ENCODE results near the gene SPINK5.

SPINK5 gene

DNA sequence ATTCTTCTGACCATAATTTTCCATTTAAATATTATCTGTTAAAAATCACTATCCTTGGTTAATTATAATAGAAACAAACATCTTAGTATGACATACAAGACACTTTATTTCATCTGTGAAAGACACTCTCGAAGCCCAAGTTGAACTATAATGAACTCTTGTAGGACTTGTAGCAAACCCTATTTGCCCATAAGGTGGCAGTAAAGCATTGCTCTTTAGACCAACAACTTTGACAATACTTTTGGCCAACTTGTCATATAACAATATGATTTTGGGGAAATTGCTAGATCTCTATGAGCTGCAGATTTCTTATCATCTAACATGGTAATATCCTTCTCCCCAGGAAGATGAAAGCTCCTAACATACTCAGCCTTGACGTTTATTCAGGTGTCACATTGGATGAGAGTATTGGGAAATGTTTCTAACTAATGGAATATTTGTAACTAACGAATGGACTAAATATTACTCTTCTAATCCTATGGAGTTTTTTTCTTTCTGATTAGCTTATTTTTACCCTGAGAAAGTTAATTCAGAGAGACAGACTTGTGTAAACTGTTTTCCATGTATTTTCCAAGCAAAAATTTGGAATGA is 115.5 kb downstream of the SPINK5 start:
- in situ Hi-C loops (cut with MboI; ENCODE audit: low pct_unique_long_range_greater_than_20kb, low sequenced_read_pairs, unreplicated experiment) = loop anchor here (25.0 kb wide), 1 partner anchor 533 kb away; no protein-coding TSS in a partner anchor
- no peak for DNase-seq (ENCODE audit: low spot score)
- TF ChIP-seq, protein P1, sequence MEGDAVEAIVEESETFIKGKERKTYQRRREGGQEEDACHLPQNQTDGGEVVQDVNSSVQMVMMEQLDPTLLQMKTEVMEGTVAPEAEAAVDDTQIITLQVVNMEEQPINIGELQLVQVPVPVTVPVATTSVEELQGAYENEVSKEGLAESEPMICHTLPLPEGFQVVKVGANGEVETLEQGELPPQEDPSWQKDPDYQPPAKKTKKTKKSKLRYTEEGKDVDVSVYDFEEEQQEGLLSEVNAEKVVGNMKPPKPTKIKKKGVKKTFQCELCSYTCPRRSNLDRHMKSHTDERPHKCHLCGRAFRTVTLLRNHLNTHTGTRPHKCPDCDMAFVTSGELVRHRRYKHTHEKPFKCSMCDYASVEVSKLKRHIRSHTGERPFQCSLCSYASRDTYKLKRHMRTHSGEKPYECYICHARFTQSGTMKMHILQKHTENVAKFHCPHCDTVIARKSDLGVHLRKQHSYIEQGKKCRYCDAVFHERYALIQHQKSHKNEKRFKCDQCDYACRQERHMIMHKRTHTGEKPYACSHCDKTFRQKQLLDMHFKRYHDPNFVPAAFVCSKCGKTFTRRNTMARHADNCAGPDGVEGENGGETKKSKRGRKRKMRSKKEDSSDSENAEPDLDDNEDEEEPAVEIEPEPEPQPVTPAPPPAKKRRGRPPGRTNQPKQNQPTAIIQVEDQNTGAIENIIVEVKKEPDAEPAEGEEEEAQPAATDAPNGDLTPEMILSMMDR (IDR thresholded peaks at IDR 0.05; ENCODE audit: extremely low read depth, insufficient read depth, missing control alignments) = peak; percentile 64

DNA sequence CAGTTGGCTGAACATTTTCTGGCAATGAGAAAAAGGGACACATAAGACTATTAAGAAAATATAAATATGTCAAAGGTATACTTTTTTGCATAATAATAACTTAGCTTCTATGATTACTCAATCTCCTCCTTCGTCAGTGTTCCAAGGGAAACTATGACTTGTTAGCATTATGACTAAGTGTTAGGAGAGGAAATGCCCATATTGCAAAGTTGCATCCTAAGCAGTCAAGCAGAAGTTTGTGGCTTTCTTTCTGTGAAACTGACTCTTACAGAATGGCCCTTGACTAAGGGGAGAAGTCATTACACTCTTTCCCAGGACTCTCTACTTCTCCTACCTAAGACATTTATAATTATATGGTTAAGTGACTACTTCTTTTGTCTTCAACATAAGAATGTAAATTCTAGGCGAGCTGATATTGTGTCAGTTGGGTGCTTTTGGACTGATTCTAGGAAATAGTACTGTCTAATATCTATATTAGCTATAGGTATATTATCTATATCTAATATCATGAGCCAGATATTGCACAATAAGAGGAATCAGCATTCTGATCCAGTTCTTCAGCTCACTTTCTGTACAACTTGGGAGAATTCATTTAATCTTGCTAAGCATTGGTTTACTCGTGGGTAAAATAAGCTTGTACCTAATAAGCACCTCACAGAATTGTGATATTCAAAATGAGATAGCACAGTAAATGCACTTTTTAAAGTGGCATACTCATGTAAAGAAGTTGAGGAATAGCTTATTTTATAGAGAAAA is 122.6 kb downstream of the SPINK5 start:
- TF ChIP-seq, protein P1 (IDR thresholded peaks at IDR 0.05; ENCODE audit: extremely low read depth, insufficient read depth, missing control alignments) = no peak
- in situ Hi-C loops (cut with MboI; ENCODE audit: low pct_unique_long_range_greater_than_20kb, low sequenced_read_pairs, unreplicated experiment) = loop anchor here (25.0 kb wide), 1 partner anchor 526 kb away; no protein-coding TSS in a partner anchor

More for the DNA sequence above, 122.6 kb downstream of the SPINK5 start:
- no peak for DNase-seq (ENCODE audit: low spot score)

Data from GM13977 (cell line).